T-helper 2 cell treated with Interferon-gamma antibody and Interleukin-4, amounts not matched to agents 100 ng/mL and 5 ng/mL, for 36 hours (primary cell): ENCODE results near the gene NDUFA11. TPM values are rescaled to one million over a fixed set of nuclear protein-coding genes. Genes with fewer than 3 reads are reported as not detected.
"Not testable (repeated sequence)": the region's sequence is repeated elsewhere in the genome, so short reads cannot be mapped to it uniquely, and the experiment has no call there.

ENCODE experiments used
- intact Hi-C: fragments of 100-400 bp; cut with micrococcal nuclease; formaldehyde crosslinking; loops from one replicate; pipeline ENCODE4 v1.15.1; 2023
- total RNA-seq: library from RNA; stranded (reverse); gene quantifications from 2 replicates; pipeline ENCODE4 v1.2.3, GENCODE V29; 2022

NDUFA11 gene
- total RNA-seq, 1 donor from 2014 or later, result 250 TPM

GRCh38 chr19:5864013-5864720 is 39.4 kb downstream of the NDUFA11 start:
- intact Hi-C loops, result no loop called here

DNA sequence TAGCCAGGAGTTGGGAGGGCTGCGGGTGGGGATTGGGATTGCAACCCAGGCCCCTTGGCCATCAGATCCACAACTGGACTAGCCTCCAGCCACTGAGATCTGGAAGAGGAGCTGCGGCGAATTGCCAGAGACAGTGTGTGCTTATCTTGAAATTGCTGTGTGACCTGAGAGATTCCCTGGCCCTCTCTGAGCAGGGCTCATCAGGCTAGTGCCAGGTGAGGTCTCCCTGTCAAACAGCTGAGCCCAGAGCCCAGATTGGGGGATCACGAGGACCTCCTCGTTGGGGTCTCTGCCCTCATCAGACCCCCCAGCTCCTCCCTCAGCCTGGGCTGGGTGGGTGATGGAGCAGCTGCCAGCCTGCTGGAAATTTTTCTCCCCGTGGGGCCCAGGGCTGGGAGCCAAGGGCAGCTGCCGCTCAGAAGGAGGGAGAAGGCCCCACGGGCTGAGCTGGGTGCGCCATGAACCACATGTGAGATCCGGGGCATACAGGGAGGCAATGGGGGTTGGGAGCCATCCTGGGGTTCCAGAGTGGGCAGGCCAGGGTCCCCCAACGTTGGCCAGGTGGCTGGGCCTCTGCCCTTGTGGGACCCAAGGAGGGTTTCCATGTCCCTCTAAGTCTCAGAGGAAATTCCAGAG is 40.4 kb downstream of the NDUFA11 start:
- intact Hi-C loops, result no loop called here

GRCh38 chr19:5857203-5858081 is 46.1 kb downstream of the NDUFA11 start:
- intact Hi-C loops, result no loop called here

DNA sequence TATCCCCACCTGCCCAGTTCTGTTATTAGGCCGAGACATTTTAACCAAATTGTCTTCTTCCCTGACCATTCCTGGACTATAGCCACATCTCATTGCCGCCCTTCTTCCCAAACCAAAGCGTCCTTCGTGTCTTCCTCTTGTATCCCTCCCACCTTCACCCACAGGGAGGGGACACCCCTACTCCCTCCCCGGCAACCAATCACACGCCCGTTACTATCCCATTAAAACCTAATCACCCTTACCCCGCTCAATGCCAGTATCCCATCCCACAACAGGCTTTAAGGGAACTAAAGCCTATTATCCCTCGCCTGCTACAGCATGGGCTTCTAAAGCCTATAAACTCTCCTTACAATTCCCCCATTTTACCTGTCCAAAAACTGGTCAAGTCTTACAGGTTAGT is 48.4 kb downstream of the NDUFA11 start:
- intact Hi-C loops, result not testable (repeated sequence)

GRCh38 chr19:5854121-5854520 is 49.5 kb downstream of the NDUFA11 start:
- intact Hi-C loops, result not testable (repeated sequence)

GRCh38 chr19:5851302-5851701 is 52.3 kb downstream of the NDUFA11 start, which contains the start of gene FUT3:
FUT3 (minus strand) TSS chr19:5851449.
- intact Hi-C loops, result no loop called here

DNA sequence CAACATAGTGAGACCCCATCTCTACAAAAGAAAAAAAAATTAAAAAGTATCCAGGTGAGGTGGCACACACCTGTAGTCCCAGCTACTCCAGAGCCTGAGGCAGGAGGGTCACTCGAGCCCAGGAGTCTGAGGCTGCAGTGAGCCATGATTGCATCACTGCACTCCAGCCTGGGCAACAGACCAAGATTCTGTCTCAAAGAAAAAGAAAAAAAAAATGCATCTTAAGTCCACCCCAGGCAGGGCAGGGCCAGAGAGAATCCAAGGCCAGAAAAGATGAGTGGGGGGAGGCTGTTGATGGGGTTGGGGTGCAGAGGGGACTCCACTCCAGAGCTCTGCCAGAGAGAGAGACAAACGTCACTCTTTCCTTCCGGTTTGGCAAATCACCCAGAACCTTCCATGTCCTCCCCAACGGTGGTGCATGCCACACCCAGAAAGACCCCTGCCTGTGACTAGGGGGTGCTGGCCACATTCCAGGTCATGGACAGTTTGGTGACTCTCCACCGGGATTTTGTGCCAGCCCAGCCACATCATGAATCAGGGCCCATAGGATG is 52.8 kb downstream of the NDUFA11 start:
- intact Hi-C loops, result no loop called here

- intact Hi-C loops, result no loop called here
Observed at GRCh38 chr19:5850189-5850588, 53.4 kb downstream of the NDUFA11 start.

GRCh38 chr19:5848621-5849020 is 55.0 kb downstream of the NDUFA11 start:
- intact Hi-C loops, result not testable (repeated sequence)

GRCh38 chr19:5847846-5848245 is 55.7 kb downstream of the NDUFA11 start:
- intact Hi-C loops, result not testable (repeated sequence)

Other genes starting within 250 kb of the NDUFA11 start
- gene MICOS13, start 223.3 kb downstream of the NDUFA11 start, total RNA-seq, result 42.5 and 45.4 TPM in 2 replicates
- 1.1 and 1.5 TPM in 2 replicates for gene HSD11B1L, start 222.8 kb downstream of the NDUFA11 start, total RNA-seq
- 841 and 846 TPM in 2 replicates for gene RPL36, start 213.5 kb downstream of the NDUFA11 start, total RNA-seq
- gene LONP1, start 183.6 kb downstream of the NDUFA11 start, total RNA-seq, result 80.4 and 82.7 TPM in 2 replicates
- gene CATSPERD, start 183.2 kb downstream of the NDUFA11 start, total RNA-seq, result not detected in 2 replicates
- gene PRR22, start 119.0 kb downstream of the NDUFA11 start, total RNA-seq, result 4.5 TPM in 2 replicates
- gene DUS3L, start 112.6 kb downstream of the NDUFA11 start, total RNA-seq, result 54.6 and 56.1 TPM in 2 replicates
- 0.25 and 0.50 TPM in 2 replicates for gene NRTN, start 98.7 kb downstream of the NDUFA11 start, total RNA-seq
- gene FUT6, start 64.1 kb downstream of the NDUFA11 start, total RNA-seq, result not detected in 2 replicates
- gene FUT3, start 52.3 kb downstream of the NDUFA11 start, total RNA-seq, result not detected in 2 replicates
- not detected in 2 replicates for gene FUT5, start 33.2 kb downstream of the NDUFA11 start, total RNA-seq
- 7.7 and 8.0 TPM in 2 replicates for gene VMAC, start 1.1 kb upstream of the NDUFA11 start, total RNA-seq
- gene CAPS, start 10.5 kb upstream of the NDUFA11 start, total RNA-seq, result 10.6 and 12.9 TPM in 2 replicates
- 91.8 and 95.5 TPM in 2 replicates for gene RANBP3, start 74.3 kb upstream of the NDUFA11 start, total RNA-seq
- gene RFX2, start 206.7 kb upstream of the NDUFA11 start, total RNA-seq, result 7.3 and 8.1 TPM in 2 replicates
- not detected in 2 replicates for gene ACSBG2, start 231.9 kb upstream of the NDUFA11 start, total RNA-seq